Cardiac muscle cell (in vitro differentiated cells and primary cell): ENCODE results near the gene EPM2A. TPM values are rescaled to one million over a fixed set of nuclear protein-coding genes. Genes with fewer than 3 reads are reported as not detected.

Experiments used
- DNase-seq, 2 donors: peaks; one replicate each; pipeline versions ENCODE4 v3.0.0 to v3.0.0-alpha.2; 2010 to 2017; ENCODE audit warnings: low read depth in 1 of 2, low spot score in 1 of 2
- H3K27ac ChIP-seq: fragments of 200-600 bp; sonication (generic); 2 replicates; pipeline ENCODE4 v1.5.1; 2016
- H3K27me3 ChIP-seq: fragments of 200-600 bp; sonication (generic); 2 replicates; pipeline ENCODE4 v1.6.0; 2016; ENCODE audit warnings: control low read depth
- H3K36me3 ChIP-seq: fragments of 200-600 bp; sonication (generic); 2 replicates; pipeline ENCODE4 v1.5.1; 2016; ENCODE audit warnings: control low read depth
- H3K4me1 ChIP-seq: fragments of 200-600 bp; sonication (generic); 2 replicates; pipeline ENCODE4 v1.8.1; 2017; ENCODE audit warnings: low read depth, mild to moderate bottlenecking, mixed run types
- H3K4me3 ChIP-seq: fragments of 200-600 bp; sonication (generic); 2 replicates; pipeline ENCODE4 v1.5.1; 2016; ENCODE audit warnings: mild to moderate bottlenecking
- H3K9me3 ChIP-seq: fragments of 200-600 bp; sonication (generic); 2 replicates; pipeline ENCODE4 v1.5.1; 2017; ENCODE audit warnings: low read depth, mild to moderate bottlenecking, control low read depth
- polyA plus RNA-seq: library from polyadenylated mRNA; unstranded; fragments of >200 nt; fragmentation: Nextera tagmentation; extraction: Ambion mirVana; gene quantifications from 2 replicates; pipeline ENCODE4 v1.2.1, GENCODE V29; 2016
- total RNA-seq: library from RNA; depleted of rRNA; stranded (reverse); fragments of >200 nt; gene quantifications from 2 replicates; pipeline ENCODE4 v1.2.3, GENCODE V29; 2016
- TF ChIP-seq, protein P1 (sequence below): IDR thresholded peaks from 2 replicates; pipeline ENCODE4 v1.5.1; 2012; ENCODE audit warnings: low read depth, mild to moderate bottlenecking, low read length

Gene EPM2A
- total and polyA plus RNA-seq, 2 experiments from 2014 or later: 23.1 to 28.3 TPM

DNA sequence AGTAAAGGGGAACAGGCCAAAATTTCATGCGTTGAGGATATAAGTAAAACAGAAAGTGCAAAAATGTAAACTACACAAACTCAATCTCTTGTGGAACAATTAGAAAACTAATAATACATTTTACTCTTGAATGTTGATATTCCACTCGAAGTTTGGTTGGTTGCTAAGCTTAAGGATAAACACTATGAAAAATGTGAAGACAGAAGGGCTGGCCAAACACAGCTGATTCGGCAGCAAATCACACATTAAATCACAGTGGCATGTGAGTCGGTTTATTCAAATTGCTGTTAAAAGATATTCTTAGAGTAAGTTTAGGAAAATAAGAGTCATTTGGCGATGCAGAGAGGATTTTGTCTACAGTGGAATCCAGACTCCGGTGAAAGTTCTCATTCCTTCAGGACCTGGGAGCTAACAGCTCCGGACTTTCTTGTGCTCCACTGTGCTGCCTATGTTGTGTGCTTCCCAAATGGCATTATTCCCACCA, 1.4 kb upstream of the EPM2A start:
- TF ChIP-seq, protein P1, sequence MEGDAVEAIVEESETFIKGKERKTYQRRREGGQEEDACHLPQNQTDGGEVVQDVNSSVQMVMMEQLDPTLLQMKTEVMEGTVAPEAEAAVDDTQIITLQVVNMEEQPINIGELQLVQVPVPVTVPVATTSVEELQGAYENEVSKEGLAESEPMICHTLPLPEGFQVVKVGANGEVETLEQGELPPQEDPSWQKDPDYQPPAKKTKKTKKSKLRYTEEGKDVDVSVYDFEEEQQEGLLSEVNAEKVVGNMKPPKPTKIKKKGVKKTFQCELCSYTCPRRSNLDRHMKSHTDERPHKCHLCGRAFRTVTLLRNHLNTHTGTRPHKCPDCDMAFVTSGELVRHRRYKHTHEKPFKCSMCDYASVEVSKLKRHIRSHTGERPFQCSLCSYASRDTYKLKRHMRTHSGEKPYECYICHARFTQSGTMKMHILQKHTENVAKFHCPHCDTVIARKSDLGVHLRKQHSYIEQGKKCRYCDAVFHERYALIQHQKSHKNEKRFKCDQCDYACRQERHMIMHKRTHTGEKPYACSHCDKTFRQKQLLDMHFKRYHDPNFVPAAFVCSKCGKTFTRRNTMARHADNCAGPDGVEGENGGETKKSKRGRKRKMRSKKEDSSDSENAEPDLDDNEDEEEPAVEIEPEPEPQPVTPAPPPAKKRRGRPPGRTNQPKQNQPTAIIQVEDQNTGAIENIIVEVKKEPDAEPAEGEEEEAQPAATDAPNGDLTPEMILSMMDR: no peak
- H3K4me1 ChIP-seq: peaks cover 19% of the 10 kb centered on the region
- H3K27me3 ChIP-seq: no peaks in the 10 kb centered on the region
- peak overlapping the region; percentile 89 for H3K27ac ChIP-seq
- no peak overlapping the region for H3K4me3 ChIP-seq
- H3K9me3 ChIP-seq: no peaks in the 10 kb centered on the region
- no peaks in the 10 kb centered on the region for H3K36me3 ChIP-seq
- peak; percentile 14 to 61 for DNase-seq

DNA sequence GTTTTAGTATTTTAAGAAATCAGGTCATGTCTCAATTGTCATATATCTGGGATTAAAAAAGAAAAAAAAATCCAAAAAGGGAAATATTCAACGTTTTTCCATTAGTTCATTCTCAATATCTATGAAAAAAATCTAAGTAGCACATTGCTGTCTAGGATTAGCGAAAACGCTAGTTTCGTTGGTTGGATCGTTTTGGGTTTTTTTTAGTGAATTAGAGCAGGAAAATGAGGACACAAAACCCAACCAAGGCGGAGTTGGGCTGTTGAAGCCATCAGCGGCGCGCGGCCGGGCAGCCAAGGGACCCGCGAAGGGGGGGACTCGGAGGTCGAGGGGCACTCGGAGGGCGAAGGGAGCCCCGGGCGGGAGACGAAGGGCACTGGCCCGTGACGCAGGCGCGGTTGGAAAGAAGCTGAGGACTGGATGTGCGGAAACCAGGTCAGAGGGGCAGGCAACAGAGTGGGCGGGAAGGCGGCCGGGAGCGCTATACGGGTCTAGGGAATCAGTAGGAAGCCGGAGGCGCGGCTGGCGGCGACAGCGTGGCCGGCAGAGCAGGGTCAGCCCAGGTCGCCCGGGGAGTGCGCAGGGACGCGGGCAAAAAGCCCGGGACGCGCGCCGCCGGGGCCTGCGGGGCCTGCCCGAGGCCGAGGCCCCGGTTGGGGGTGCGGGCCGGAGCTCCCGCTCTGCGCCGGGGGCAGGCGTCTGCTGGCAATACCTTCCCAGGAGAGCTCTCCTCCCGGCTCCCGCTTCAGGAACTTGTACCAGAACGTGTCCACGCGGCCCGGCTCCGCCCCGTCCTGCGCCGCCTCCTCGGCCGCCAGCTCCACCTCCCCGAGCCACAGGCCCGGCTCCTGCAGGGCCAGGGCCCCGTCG, 599 bp downstream of the EPM2A start:
- H3K36me3 ChIP-seq: no peaks in the 10 kb centered on the region
- peak overlapping the region; percentile 64 for H3K4me3 ChIP-seq
- peaks cover 24% of the 10 kb centered on the region for H3K4me1 ChIP-seq
- TF ChIP-seq, protein P1: no peak
- H3K27me3 ChIP-seq: no peaks in the 10 kb centered on the region
- DNase-seq: peak; percentile 94 to 96
- peak overlapping the region; percentile 89 for H3K27ac ChIP-seq
- H3K9me3 ChIP-seq: no peaks in the 10 kb centered on the region

DNA sequence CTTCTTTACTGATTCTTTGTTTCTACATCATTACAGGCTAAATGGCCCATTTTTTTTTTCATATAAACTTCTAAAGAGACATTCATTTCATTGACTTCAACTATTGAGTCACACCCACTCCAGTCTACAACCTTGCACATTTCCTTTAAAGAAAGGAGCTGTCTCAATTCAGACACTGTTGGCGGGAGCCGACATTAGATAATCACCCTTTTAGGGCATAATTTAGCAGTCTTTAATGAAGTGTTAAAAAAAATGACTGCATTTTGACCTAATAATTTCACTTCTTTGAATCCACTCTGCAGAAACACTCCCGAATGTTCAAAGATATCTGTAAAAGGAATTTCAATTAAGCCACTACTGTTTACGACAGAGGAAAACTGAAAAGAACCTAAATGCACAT, 1.5 kb downstream of the EPM2A start:
- Histone ChIP-seq H3K27me3 (no peaks in the 10 kb centered on the region), H3K27ac (peak overlapping the region; percentile 89), H3K36me3 (no peaks in the 10 kb centered on the region), H3K4me3 (peak overlapping the region; percentile 64), H3K9me3 (no peaks in the 10 kb centered on the region), H3K4me1 (peaks cover 24% of the 10 kb centered on the region)
- peak in 1 of 2 donors; percentile 8 for DNase-seq
- TF ChIP-seq, protein P1: no peak

DNA sequence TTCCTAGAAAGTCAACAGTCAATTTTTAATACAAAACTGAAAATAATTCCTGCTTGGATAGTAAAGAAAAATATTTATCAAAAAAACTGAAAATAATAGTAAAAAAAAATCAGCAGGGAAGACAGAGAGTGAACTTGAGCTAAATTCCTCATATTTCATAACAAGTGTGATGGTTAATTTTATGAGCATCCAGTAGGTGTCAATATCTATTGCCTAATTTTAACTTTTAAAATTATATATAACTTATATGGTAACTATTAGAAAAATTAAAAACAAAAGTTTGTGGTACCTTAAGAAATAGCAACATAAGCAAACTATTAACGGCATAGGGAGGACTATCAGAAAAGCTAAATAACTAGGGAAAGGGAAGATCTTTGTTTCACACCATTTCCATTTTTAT, 2.1 kb downstream of the EPM2A start:
- Histone ChIP-seq H3K9me3 (no peaks in the 10 kb centered on the region), H3K36me3 (no peaks in the 10 kb centered on the region), H3K27ac (no peak overlapping the region), H3K4me1 (peaks cover 24% of the 10 kb centered on the region), H3K27me3 (no peaks in the 10 kb centered on the region), H3K4me3 (peak overlapping the region; percentile 64)
- no peak for DNase-seq
- TF ChIP-seq, protein P1: no peak

DNA sequence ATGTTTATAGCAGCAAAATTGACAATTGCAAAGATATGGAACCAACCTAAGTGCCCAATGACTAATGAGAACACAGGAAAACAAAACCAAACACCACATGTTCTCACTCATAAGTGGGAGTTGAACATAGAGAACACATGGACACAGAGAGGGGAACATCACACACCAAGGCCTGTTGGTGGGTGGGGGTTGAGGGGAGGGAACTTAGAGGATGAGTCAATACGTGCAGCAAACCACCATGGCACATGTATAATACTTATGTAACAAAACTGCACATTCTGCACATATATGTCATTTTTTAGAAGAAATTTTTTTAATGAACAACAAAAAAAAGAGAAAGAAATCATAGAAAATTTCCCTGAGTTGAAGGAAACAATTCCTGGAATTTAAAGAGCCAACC, 3.9 kb downstream of the EPM2A start:
- Histone ChIP-seq H3K36me3 (no peaks in the 10 kb centered on the region), H3K27me3 (no peaks in the 10 kb centered on the region), H3K4me1 (peaks cover 24% of the 10 kb centered on the region), H3K9me3 (no peaks in the 10 kb centered on the region), H3K4me3 (no peak overlapping the region), H3K27ac (no peak overlapping the region)
- TF ChIP-seq, protein P1: no peak
- DNase-seq: peak in 1 of 2 donors; percentile 39
